Breast epithelium (tissue), 3 donors: ENCODE measurements around the gene ANGPT4.
"Not testable (repeated sequence)": the region's sequence is repeated elsewhere in the genome, so short reads cannot be mapped to it uniquely, and the experiment has no call there.

Experiments used
- CTCF ChIP-seq, 3 donors: fragments of 450-650 bp; IDR thresholded peaks; one replicate each; pipeline ENCODE4 v1.5.1; 2016 to 2017; ENCODE audit warnings: antibody characterized with exemption in 3 of 3, mild to moderate bottlenecking in 3 of 3, moderate library complexity in 3 of 3
- POLR2A ChIP-seq: fragments of 450-650 bp; IDR thresholded peaks from one replicate; pipeline ENCODE4 v1.6.1; 2016; ENCODE audit warnings: antibody characterized with exemption, mild to moderate bottlenecking, moderate library complexity
- POLR2AphosphoS5 ChIP-seq, 3 donors: sonication (generic); formaldehyde crosslinking; IDR thresholded peaks; one replicate each; pipeline ENCODE4 v1.6.1; 2017; ENCODE audit warnings: antibody characterized with exemption in 3 of 3

- TF ChIP-seq CTCF (IDR thresholded peaks at IDR 0.05); POLR2AphosphoS5 (IDR thresholded peaks at IDR 0.05); POLR2A: not testable (repeated sequence)
Observed at GRCh38 chr20:827981-828380, 88.2 kb downstream of the ANGPT4 start.
